CD1c-positive myeloid dendritic cell (primary cell): Measurements from ENCODE around the gene RPH3AL.
A peak's percentile ranks its signal among the peaks of the same experiment; 100 is the strongest.
"Not testable (repeated sequence)": the region's sequence is repeated elsewhere in the genome, so short reads cannot be mapped to it uniquely, and the experiment has no call there.

Experiments used
- DNase-seq: peaks from one replicate; pipeline ENCODE4 v3.0.0-alpha.2; 2016; ENCODE audit errors: extremely low spot score

RPH3AL gene

DNA sequence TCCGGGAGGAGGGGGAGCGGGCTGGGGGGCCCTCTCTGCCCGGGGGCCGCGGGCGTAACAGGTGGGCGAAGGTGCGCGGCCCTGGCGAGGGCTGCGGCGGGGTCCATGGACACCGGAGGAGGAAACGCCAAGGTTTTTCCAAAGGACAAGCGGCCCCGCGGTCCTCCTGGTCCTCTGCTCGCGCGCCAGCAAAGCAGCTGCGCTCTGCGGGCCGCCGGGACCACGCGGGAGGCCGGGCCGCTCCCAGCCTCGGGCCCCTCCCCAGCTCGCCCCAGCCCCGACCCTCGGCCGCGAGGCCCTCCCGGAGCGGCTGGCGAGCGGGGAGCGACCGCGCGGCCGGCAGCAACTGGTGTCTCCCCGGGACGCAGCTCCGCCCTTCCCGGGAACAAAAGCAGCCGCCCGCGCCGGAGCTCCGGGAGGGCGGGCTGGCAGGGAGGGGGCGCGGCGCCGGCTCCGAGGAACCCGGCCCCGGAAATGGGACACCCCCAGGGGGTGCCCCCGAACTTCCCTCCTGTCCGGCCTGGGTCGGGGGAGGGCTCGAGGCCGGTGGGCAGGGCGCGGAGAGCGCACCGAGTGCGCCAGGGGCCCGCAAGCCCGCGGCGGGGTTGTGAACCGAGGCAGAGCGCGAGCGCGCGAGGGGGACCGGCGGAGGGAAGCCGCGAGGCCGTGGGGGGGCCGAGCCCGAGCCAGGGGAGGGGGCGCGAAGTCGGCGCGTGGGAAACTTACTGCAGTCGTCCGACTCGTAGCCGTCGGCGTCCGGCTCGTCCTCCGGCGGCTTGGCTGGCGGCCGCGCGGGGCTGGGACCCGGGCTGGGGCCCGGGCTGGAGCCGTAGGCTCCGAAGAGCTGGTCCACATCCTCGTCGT is 172.0 kb downstream of the RPH3AL start:
- no peak for DNase-seq

DNA sequence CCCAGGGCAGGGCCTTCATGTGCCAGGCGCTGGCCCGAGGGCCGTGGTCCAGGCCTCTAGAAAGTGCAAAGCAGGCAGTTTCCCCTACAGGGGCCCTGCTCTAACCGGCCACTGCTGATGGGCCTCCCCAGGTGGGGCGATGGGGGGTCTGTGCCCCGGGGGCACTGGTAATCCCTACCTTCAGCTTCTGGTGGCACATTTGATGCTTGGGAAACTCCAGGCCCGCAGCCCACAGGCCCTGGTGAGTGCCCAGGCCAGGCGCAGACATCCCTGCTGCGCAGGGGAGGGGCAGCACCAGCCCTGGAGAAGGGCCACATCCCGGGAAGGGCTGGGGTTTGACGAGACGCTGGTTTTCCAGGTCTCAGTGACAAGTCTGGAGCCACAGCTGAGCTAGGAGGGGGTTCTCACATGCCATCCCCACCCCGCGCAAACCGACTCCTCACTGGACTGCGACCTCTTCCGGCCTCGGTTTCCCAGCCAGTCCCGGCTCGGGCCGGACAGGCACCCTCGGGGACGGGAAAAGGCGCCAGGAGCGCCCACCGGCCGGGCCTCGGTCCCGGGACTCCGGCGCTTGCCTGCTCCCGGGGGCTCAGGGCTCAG is 172.7 kb downstream of the RPH3AL start:
- DNase-seq: no peak

DNA sequence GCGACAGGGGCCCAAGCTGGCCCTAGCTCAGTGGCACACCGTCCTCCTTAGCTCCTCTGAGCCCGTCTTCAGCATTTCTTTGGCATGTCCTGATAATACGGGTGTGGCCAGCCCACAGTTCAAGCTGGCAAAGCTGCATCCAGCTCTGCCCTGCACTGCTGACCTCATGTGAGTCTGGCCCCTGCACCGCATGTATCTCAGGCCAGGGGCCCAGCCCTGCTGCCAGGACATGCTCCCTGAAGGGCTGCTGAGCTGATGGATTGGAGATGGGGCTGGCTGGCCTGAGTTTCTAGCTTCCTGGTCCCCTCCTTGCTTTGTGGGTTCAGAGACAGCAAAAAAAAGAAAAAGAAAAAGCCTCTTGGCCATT is 173.6 kb downstream of the RPH3AL start:
- DNase-seq: no peak

DNA sequence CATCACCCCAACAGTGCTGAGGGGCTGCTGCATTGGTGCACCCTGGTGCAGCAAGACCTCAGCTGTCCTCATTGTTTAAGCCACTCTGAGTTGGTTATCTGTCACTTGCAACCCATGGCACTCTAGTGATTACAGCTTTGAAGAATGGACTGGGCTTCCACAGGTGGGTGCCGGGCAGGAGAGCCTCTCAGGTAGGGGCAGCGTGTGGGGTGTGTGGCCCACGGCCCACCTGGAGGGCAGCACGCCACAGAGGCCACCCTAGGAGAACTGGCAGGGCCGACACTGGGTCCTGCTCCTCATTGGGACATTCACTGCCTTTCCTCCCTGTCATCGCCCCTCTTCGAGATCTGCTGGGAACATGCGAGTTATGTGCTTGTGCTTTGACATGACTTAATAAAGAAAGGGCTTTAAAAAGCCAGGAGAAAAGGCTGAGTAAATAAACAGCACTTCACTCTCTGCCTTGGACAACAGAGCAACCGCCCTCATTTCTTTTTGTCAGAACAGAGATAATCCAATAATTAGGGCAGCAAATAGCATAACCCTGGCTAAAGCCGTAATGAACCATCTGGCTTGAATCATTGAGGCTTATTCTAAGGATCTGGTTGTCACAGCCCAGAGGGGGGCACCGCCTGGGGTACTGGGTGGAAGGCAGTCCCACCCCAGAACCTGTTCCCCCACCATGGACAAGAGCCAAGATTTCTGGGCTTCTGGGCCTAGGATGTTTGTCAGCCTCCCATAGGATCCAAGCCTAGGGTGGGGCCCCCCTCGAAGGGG is 174.1 kb downstream of the RPH3AL start:
- no peak for DNase-seq

DNA sequence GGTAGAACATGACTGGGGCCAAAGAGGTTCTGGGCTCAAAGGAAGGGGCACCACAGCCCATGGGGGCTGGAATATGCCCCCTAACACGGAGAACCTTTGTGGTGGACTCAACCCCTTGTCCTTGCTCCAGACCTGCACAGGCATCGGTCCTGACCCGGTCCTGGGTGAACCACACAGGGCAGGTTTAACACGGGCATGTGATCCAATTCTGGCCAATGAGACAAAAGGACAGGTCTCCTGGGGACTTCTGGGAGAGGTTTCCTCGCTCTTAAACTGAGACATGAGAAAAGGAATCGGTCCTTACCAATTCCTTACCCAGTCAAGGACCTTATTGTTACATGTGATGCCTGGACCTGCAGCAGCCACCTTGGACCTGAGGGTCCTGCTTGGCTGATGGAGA is 174.8 kb downstream of the RPH3AL start:
- DNase-seq: no peak

DNA sequence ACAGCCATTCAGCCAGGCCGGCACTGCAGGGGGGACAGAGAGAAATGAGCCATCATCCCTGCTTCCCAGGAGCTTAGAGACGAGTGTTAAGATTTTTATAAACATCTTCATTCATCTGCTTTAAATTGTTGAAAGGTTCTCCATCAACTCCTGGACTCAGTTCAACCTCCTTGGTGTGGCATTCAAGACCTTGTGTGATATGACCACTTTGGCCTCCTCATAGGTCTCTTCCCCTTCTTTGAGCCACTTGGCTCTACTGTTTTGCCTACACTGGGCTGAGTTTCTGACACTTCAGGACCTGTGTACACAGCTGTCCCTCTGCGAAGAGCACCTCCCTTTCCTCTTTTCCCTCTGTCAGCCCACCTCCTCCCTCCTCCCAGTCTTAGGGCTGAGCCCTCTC is 175.5 kb downstream of the RPH3AL start:
- no peak for DNase-seq

DNA sequence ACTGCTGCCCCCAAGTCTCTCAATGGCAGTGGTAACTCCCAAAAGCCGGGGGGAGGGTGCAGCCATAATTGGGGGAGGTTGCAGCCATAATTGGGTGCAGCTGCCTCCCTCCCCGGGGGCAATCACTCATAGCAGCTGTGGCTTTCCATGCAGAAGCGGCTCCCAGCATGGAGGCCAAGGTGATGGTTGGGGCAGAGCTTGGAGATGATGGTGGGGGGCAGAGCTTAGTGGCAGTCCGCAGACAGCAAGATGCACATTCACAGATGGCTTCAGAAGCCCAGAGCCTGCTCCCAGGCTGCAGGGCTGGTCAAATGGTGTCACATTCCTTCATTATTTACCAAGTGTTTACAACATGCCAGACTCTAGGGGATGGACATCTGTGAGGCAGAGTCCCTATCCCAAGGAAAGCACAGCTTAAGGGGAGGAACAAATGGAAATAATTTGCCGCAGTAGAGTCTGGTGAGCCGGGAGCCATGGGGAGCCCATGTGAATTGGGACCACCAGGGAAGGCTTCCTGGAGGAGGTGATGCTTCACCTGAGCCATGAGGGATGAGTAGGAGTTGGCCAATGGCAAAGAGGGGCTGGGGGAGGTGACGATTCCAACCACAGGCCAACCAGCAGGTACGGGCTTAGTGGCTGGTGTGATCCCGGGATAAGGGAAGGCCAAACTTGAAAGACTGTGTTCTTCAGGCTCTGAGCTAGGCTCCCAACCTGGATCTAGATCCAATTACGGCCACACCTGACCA is 179.3 kb downstream of the RPH3AL start:
- DNase-seq: no peak

DNA sequence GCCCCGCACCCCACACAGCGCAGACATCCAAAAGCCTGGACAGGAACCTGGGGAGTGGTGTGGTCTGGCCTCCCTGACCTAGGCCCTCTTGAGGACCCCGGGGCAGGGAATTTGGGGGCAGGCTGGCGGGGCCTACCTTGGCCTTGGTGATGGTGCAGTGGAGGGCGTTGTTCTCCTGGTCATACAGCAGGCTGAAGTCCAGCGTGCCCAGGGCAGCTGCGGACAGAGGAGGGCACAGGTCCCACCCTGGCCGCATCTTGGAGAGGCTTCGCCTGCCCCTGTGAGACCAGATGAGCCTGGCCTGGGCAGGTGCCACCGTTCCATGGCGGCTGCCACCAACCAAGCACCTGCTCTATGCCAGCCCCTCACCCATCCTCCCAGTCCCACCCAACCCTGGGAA is 180.2 kb downstream of the RPH3AL start:
- DNase-seq: no peak

DNA sequence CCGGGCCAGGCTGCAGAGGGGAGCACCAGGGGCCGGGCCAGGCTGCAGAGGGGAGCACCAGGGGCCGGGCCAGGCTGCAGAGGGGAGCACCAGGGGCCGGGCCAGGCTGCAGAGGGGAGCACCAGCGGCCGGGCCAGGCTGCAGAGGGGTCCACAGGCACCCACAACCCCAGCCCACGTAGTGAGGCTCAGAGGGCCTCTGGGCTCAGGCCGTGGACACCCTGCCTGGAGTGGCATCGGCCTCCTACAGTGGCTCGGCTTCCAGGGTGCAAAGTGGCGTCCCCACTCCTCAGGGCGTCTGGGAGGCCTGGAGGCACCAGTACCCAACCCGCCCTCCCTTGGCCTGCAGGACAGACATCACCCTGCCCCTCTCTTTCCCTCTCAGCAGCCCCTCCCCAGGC is 180.7 kb downstream of the RPH3AL start:
- no peak for DNase-seq

DNA sequence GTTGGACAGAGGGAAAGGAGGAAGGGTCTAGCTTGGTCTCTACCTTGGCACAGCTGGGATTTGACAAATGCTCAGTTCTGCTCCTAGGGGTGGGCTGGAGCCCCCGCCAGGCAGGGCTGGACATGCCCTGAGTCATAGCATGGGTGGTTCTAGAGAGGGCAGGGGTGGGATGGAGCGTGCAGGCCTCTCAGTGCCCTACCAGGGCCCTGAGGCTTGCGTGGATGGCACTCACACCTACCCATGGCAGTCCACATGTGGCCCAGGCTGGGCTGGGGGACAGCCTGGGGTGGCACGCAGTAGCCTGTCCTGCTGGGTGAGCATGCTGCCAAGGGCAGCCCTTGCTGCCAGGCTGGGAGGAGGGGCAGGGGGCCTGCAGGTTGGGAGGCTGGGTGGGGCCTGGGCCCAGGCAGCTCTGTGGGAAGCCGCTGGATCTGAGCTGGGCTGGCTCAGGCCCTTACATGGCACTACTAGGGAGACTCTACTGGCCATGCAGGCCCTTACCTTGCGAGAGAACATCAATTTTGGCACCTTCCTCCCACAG is 182.4 kb downstream of the RPH3AL start:
- DNase-seq: no peak

DNA sequence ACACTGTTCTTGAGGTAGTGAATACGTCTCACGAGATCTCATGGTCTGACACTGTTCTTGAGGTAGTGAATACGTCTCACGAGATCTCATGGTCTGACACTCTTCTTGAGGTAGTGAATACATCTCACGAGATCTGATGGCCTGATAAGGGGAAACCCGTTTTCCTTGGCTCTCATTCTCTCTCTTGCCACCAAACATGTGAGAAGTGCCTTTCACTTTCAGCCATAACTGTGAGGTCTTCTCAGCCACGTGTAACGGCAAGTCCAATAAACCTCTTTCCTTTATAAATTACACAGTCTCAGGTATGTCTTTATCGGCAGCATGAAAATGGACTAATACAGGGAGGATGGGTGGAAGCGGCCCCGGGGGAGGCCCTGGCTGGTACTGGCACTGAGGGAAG is 184.0 kb downstream of the RPH3AL start:
- DNase-seq: not testable (repeated sequence)

DNA sequence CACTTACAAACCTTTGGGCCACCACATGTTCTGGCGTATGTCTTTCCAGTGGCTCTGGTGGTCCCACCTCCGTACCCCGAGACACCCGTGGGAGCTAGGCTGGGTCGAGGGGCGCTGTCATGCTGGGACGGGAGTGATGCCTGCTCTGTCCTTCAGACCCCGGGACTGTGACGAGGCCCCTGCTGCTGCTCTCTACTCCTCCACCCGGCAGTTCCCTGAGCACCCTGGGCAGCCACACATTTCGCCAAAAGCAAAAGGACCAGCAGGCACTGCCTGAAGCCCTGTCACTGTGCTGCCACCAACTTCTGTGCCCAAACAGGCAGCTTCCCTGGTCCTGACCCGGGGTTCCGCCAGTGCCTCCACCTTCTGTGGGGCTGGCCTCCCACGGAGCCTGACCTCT is 186.7 kb downstream of the RPH3AL start:
- DNase-seq: no peak

DNA sequence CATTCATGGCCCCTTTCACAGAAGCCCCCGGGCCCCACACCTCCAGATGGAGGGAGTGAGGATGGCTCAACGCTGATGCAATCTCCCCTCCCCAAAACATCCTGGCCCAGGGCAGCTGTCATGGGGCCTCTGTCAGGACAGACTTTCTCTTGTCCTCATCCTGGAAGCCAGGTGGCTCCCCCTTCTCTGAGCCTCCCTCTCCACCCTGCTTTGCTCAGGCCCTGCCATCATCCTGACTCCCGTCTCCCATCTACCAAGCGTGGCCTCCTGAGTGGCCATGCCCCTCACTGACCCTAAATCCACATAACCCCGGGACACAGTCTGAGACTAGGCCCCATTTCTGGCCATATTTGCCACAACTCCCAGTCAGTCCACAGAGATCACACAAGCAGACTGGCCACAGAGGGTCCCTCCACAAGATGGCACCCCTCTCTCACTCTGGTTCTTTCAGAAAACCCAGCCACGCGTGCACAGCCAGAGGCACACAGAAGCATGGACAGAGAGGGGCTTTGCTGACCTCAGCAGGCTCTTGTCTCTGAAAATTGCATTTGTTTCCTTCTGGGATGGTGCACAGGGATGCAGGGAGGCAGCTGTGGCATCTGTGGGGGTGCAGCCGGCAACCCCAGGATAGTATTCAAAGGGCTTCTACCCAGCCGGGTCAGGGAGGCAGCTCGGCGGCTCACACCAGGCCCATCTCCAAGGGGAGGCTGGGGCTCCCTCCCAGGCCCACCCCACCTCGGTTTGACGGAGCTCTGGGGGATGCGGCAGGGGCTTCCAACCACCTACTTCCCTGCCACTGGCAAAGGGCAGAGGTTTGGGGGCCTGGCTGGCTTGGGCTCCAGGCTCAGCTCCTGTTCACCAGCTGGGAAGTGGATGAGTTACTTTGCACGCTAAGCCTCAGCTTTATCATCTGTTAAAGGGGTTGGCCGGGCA is 188.0 kb downstream of the RPH3AL start:
- DNase-seq: peak; percentile 34

DNA sequence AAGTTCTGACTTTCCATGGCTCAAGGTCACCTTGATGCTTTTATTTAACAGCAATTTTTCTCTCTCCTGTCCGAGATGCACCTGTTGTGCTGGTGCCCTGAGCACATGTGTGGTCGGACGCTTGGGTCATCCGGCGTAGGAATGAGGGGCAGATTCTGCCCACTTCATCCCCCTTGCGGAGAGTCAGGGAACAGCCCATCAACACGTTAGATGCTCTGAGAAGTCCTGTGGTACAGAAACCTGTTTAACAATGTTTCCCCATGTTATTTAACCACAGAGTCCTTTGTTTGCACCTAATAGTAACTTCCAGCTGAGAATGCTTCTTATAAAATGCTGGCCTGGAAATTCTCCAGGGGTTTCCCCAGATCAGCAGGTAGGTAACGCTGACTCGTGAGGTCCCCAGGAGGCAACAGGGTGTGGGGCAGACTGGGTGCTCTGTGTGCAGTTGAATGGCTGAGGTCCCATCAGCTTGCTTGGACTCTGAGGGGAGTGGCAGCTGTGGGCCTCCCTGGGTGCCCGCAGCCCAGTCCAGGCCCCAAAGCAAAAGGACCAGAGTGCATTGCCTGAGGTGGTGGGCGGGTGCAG is 189.0 kb downstream of the RPH3AL start:
- no peak for DNase-seq

DNA sequence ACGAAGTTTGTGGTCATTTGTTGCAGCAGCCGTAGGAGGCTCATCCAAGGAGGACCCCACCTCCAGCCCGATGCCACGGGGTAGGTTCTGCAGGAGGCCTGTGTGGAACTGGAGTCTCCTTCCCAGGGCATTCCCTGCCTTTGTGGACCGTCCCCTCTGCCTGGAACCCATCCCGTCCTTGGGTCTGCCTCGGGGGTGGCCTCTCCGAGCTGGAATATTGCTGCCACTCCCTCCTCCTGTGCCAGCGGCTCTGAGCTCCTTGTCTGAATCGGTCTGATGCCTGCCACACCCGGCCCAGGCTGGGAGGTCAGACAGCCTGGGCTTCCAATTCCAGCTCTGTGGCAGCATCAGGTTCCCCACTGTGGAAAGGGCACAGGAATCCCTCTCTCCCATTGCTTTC is 189.9 kb downstream of the RPH3AL start:
- no peak for DNase-seq
